IMR-90 (cell line): Measurements from ENCODE around the gene AOPEP. TPM values are rescaled to one million over a fixed set of nuclear protein-coding genes. Genes with fewer than 3 reads are reported as not detected.

ENCODE experiments used
- ATAC-seq: fragments of 200-7000 bp; cut with Tn5 transposase; 2 replicates; pipeline ENCODE4 v1.9.1; 2020; ENCODE audit warnings: low read depth, mild to moderate bottlenecking, moderate library complexity
- BruUV-seq: library from RNA; stranded (reverse); fragments of 400-500 nt; replicated peaks from 2 replicates; lab custom pipeline; 2021; lab: Mats Ljungman, UMichigan
- CTCF ChIA-PET: fragments of 300-600 bp; formaldehyde crosslinking; extraction: SDS; loops from one replicate; lab custom pipeline; 2021; ENCODE audit warnings: antibody characterized with exemption; lab: Yijun Ruan, JAX
- POLR2A ChIA-PET: fragments of 300-600 bp; sonication (Branson Sonifier 250); formaldehyde crosslinking; loops from one replicate; lab custom pipeline; 2022; ENCODE audit warnings: antibody characterized with exemption; ENCODE audit not compliant: unreplicated experiment; lab: Charles Lee
- DNase-seq: peaks from one replicate; pipeline ENCODE4 v3.0.0; 2013
- H2AFZ ChIP-seq: replicated peaks from 2 replicates; pipeline ENCODE3; 2013; ENCODE audit warnings: low read length, mild to moderate bottlenecking; ENCODE audit not compliant: poor library complexity
- H2AK5ac ChIP-seq: 2 replicates; pipeline ENCODE4 v1.6.1; 2013; ENCODE audit warnings: low read depth, low read length, inconsistent platforms
- H2AK9ac ChIP-seq: replicated peaks from 2 replicates; pipeline ENCODE3; 2013; ENCODE audit warnings: mild to moderate bottlenecking, low read depth, low read length, moderate library complexity; ENCODE audit not compliant: poor library complexity
- H2BK120ac ChIP-seq: 2 replicates; pipeline ENCODE4 v1.6.1; 2013; ENCODE audit warnings: low read depth, low read length, inconsistent platforms
- H2BK15ac ChIP-seq: 3 replicates; pipeline ENCODE4 v1.6.1; 2013; ENCODE audit warnings: low read depth, low read length, inconsistent platforms
- H2BK20ac ChIP-seq: 2 replicates; pipeline ENCODE4 v1.6.1; 2013; ENCODE audit warnings: low read depth, mild to moderate bottlenecking, inconsistent platforms, low read length, moderate library complexity
- H2BK5ac ChIP-seq: 2 replicates; pipeline ENCODE4 v1.6.1; 2013; ENCODE audit warnings: mild to moderate bottlenecking, low read depth, low read length, inconsistent platforms; ENCODE audit not compliant: poor library complexity, severe bottlenecking
- H3K14ac ChIP-seq: replicated peaks from 2 replicates; pipeline ENCODE4 v1.6.1; 2013; ENCODE audit warnings: low read depth, low read length, inconsistent platforms
- H3K18ac ChIP-seq: 2 replicates; pipeline ENCODE4 v1.6.1; 2013; ENCODE audit warnings: low read depth, low read length, control low read depth
- H3K23ac ChIP-seq: 2 replicates; pipeline ENCODE4 v1.6.1; 2013; ENCODE audit warnings: low read depth, low read length, inconsistent platforms
- H3K27ac ChIP-seq: 2 replicates; pipeline ENCODE4 v1.5.1; 2013; ENCODE audit warnings: mild to moderate bottlenecking, control low read depth, low read length; ENCODE audit not compliant: insufficient read depth
- H3K27me3 ChIP-seq: 2 replicates; pipeline ENCODE4 v1.6.1; 2013; ENCODE audit warnings: low read length; ENCODE audit not compliant: control insufficient read depth, insufficient read depth
- H3K36me3 ChIP-seq: 2 replicates; pipeline ENCODE4 v1.6.1; 2013; ENCODE audit warnings: low read length, mixed read lengths; ENCODE audit not compliant: control insufficient read depth, insufficient read depth
- H3K4ac ChIP-seq: 2 replicates; pipeline ENCODE4 v1.6.1; 2013; ENCODE audit warnings: low read depth, low read length, inconsistent platforms
- H3K4me1 ChIP-seq: 2 replicates; pipeline ENCODE4 v1.6.1; 2013; ENCODE audit warnings: low read length, mixed read lengths; ENCODE audit not compliant: control insufficient read depth, insufficient read depth
- H3K4me2 ChIP-seq: 2 replicates; pipeline ENCODE4 v1.6.1; 2013; ENCODE audit warnings: low read depth, mild to moderate bottlenecking, control low read depth, low read length, moderate library complexity
- H3K4me3 ChIP-seq: 2 replicates; pipeline ENCODE4 v1.5.1; 2013; ENCODE audit warnings: low read depth, mild to moderate bottlenecking, control low read depth, low read length, moderate library complexity; ENCODE audit not compliant: insufficient read depth
- H3K56ac ChIP-seq: 2 replicates; pipeline ENCODE4 v1.6.1; 2013; ENCODE audit warnings: low read length, inconsistent platforms; ENCODE audit not compliant: insufficient read depth; ENCODE audit errors: extremely low read depth
- H3K79me1 ChIP-seq, 2 experiments: 2 replicates each; pipeline ENCODE4 v1.6.1; 2013; ENCODE audit warnings: low read length in 2 of 2, inconsistent platforms in 1 of 2, low read depth in 1 of 2
- H3K9ac ChIP-seq: 2 replicates; pipeline ENCODE4 v1.6.1; 2013; ENCODE audit warnings: low read depth, low read length, control low read depth
- H3K9me1 ChIP-seq: 2 replicates; pipeline ENCODE4 v1.6.1; 2013; ENCODE audit warnings: low read length, inconsistent platforms; ENCODE audit not compliant: insufficient read depth
- H3K9me3 ChIP-seq: 2 replicates; pipeline ENCODE4 v1.6.1; 2013; ENCODE audit warnings: low read length; ENCODE audit not compliant: control insufficient read depth, insufficient read depth
- H4K20me1 ChIP-seq: 2 replicates; pipeline ENCODE4 v1.6.1; 2013; ENCODE audit warnings: low read length, inconsistent platforms; ENCODE audit not compliant: insufficient read depth
- H4K5ac ChIP-seq: 2 replicates; pipeline ENCODE4 v1.6.1; 2013; ENCODE audit warnings: mild to moderate bottlenecking, low read depth, low read length, control low read depth
- H4K8ac ChIP-seq, 2 experiments: 2 replicates each; pipeline ENCODE4 v1.6.1; 2013; ENCODE audit warnings: low read depth in 2 of 2, low read length in 2 of 2, control low read depth in 1 of 2, inconsistent platforms in 1 of 2
- H4K91ac ChIP-seq: 2 replicates; pipeline ENCODE4 v1.6.1; 2013; ENCODE audit warnings: low read depth, low read length, inconsistent platforms; ENCODE audit not compliant: insufficient read depth
- CTCF ChIP-seq: conservative IDR thresholded peaks from 2 replicates; pipeline ENCODE4 v1.5.1; 2012; ENCODE audit warnings: mild to moderate bottlenecking, low read depth, low read length, improper control_type of control experiment
- WGBS, 2 experiments: methylation state at CpG; one replicate each; pipeline versions ENCODE4 v1.1.5 to v1.1.7; 2013; ENCODE audit warnings: missing lambda C conversion rate in 2 of 2; ENCODE audit not compliant: insufficient read length in 1 of 2; ENCODE audit errors: extremely low coverage in 2 of 2; 5-methylcytosine and 5-hydroxymethylcytosine counted together
- dilution Hi-C: fragments of 300-500 bp; cut with HindIII; formaldehyde crosslinking; loops from one replicate; pipeline ENCODE4 v1.14.3; 2018; ENCODE audit warnings: low sequenced_read_pairs; ENCODE audit not compliant: unreplicated experiment
- in situ Hi-C: fragments of 300-500 bp; cut with MboI; formaldehyde crosslinking; loops from 3 replicates; pipeline ENCODE4 v1.14.3; 2019; ENCODE audit warnings: low sequenced_read_pairs, inconsistent platforms, mixed read lengths
- intact Hi-C: fragments of 100-400 bp; cut with micrococcal nuclease; formaldehyde crosslinking; loops from 2 replicates; pipeline ENCODE4 v1.10.0; 2022
- polyA plus RNA-seq, 3 experiments: library from polyadenylated mRNA; depleted of rRNA; stranded (reverse); fragments of >200 nt; gene quantifications; 2 replicates each; pipeline ENCODE4 v1.2.3, GENCODE V29; 2012; ENCODE audit warnings: low replicate concordance in 1 of 3
- total RNA-seq: library from RNA; depleted of rRNA; stranded (reverse); fragments of >200 nt; gene quantifications from 2 replicates; pipeline ENCODE4 v1.2.3, GENCODE V29; 2012

The AOPEP gene
- total and polyA plus RNA-seq, 2 of the 4 experiments (the other 2 are of a cell fraction) = 34.9 to 38.7 TPM

GRCh38 chr9:95071925-95072324, 345.4 kb downstream of the AOPEP start:
- Histone ChIP-seq H3K4ac (no peak overlapping the region), H2AK5ac (no peak overlapping the region), H4K5ac (no peak overlapping the region), H3K27ac (no peak overlapping the region), H3K4me2 (no peak overlapping the region), H3K56ac (no peak overlapping the region), H2BK120ac (no peak overlapping the region), H3K9me1 (peaks cover 46% of the 10 kb centered on the region), H2BK5ac (no peak overlapping the region), H2BK15ac (no peak overlapping the region), H4K91ac (no peak overlapping the region), H4K20me1 (peaks cover 91% of the 10 kb centered on the region), H3K9me3 (no peaks in the 10 kb centered on the region), H3K4me1 (peaks cover 15% of the 10 kb centered on the region), H2BK20ac (no peak overlapping the region), H3K18ac (no peak overlapping the region), H3K27me3 (no peaks in the 10 kb centered on the region), H3K36me3 (peaks cover 48% of the 10 kb centered on the region), H4K8ac (no peak overlapping the region), H3K4me3 (no peak overlapping the region), H2AK9ac (no peak overlapping the region), H3K9ac (no peak overlapping the region), H3K14ac (no peak overlapping the region), H3K79me1 (peaks cover 26 to 86% of the 10 kb centered on the region in 2 experiments), H2AFZ (no peak overlapping the region), H3K23ac (no peak overlapping the region)
- TF ChIP-seq CTCF = no peak
- ATAC-seq (no peak), DNase-seq (no peak)
- BruUV-seq = no TSS peak
- POLR2A ChIA-PET = no interaction called here
- intact Hi-C loops (loop anchor here (5.0 kb wide), 1 partner anchor 290 kb away; no protein-coding TSS in a partner anchor), dilution Hi-C loops (no loop called here), in situ Hi-C loops (no loop called here)
- 100% methylated on average over 1 of the region's 5 CpGs; no CpG with 5 or more reads in 1 of the 2 experiments for WGBS, 2 experiments
- CTCF ChIA-PET = interaction anchor here (1.4 to 1.5 kb wide), 2 partner anchors 289 to 390 kb away, joined by 4 read pairs; no protein-coding TSS in a partner anchor
